WTC11 (cell line): Measurements from ENCODE around the gene CCM2. TPM values are rescaled to one million over a fixed set of nuclear protein-coding genes. Genes with fewer than 3 reads are reported as not detected.

Source experiments
- ATAC-seq: fragments of 200-7000 bp; cut with Tn5 transposase; 2 replicates; pipeline ENCODE4 v1.10.0; 2021; ENCODE audit warnings: mild to moderate bottlenecking, moderate library complexity
- CTCF ChIA-PET: fragments of 300-600 bp; sonication (Branson Sonifier 250); formaldehyde crosslinking; loops from one replicate; lab custom pipeline; 2021; ENCODE audit warnings: antibody characterized with exemption; lab: Charles Lee
- POLR2A ChIA-PET: fragments of 350-600 bp; sonication (Branson Sonifier 250); formaldehyde crosslinking; loops from one replicate; lab custom pipeline; 2021; ENCODE audit warnings: antibody characterized with exemption; lab: Charles Lee
- DNase-seq: peaks from one replicate; pipeline ENCODE4 v3.0.0; 2021; ENCODE audit warnings: low spot score
- H3K27ac Mint-ChIP-seq: 2 replicates; pipeline ENCODE4 v1.8.0; 2021; ENCODE audit warnings: mixed read lengths
- H3K27me3 Mint-ChIP-seq: 2 replicates; pipeline ENCODE4 v1.8.0; 2021; ENCODE audit warnings: low read depth, mild to moderate bottlenecking, moderate library complexity, mixed read lengths
- H3K36me3 Mint-ChIP-seq: 2 replicates; pipeline ENCODE4 v1.8.0; 2021; ENCODE audit warnings: mixed read lengths
- H3K4me1 Mint-ChIP-seq: 2 replicates; pipeline ENCODE4 v1.8.0; 2022; ENCODE audit warnings: mixed read lengths
- H3K4me3 Mint-ChIP-seq: 2 replicates; pipeline ENCODE4 v1.8.0; 2021; ENCODE audit warnings: mild to moderate bottlenecking, moderate library complexity, mixed read lengths
- H3K9me3 Mint-ChIP-seq: 2 replicates; pipeline ENCODE4 v1.8.0; 2021; ENCODE audit warnings: mixed read lengths
- CBFB ChIP-seq: sonication (generic); formaldehyde crosslinking; IDR thresholded peaks from 2 replicates; pipeline ENCODE4 v1.8.1; 2022; ENCODE audit warnings: mild to moderate bottlenecking, low read depth, missing genetic modification reagents
- EMX1 ChIP-seq: fragments of 250-450 bp; sonication (Bioruptor Pico); IDR thresholded peaks from 2 replicates; pipeline ENCODE4 v1.8.0; 2021; ENCODE audit warnings: mild to moderate bottlenecking
- ETV6 ChIP-seq: sonication (generic); formaldehyde crosslinking; IDR thresholded peaks from 2 replicates; pipeline ENCODE4 v1.8.1; 2022; ENCODE audit warnings: mild to moderate bottlenecking, missing genetic modification reagents
- FOXK1 ChIP-seq: sonication (generic); formaldehyde crosslinking; IDR thresholded peaks from 2 replicates; pipeline ENCODE4 v1.8.0; 2022; ENCODE audit warnings: mild to moderate bottlenecking, moderate library complexity, missing genetic modification reagents
- FOXP1 ChIP-seq: sonication (generic); formaldehyde crosslinking; IDR thresholded peaks from 2 replicates; pipeline ENCODE4 v1.8.0; 2022; ENCODE audit warnings: missing genetic modification reagents, mild to moderate bottlenecking, moderate library complexity, borderline replicate concordance
- GRHL2 ChIP-seq: fragments of 250-450 bp; sonication (Bioruptor Pico); IDR thresholded peaks from 2 replicates; pipeline ENCODE4 v1.8.0; 2022; ENCODE audit warnings: mild to moderate bottlenecking, moderate library complexity; ENCODE audit not compliant: insufficient replicate concordance, severe bottlenecking
- JAZF1 ChIP-seq: fragments of 250-450 bp; sonication (Bioruptor Pico); IDR thresholded peaks from 2 replicates; pipeline ENCODE4 v1.9.0; 2021; ENCODE audit warnings: moderate library complexity, mild to moderate bottlenecking, inconsistent platforms
- MYBL2 ChIP-seq: sonication (generic); formaldehyde crosslinking; IDR thresholded peaks from 2 replicates; pipeline ENCODE4 v1.8.1; 2023; ENCODE audit warnings: mild to moderate bottlenecking, moderate library complexity, missing genetic modification reagents
- NFE2L1 ChIP-seq: sonication (generic); formaldehyde crosslinking; IDR thresholded peaks from 2 replicates; pipeline ENCODE4 v1.8.1; 2023; ENCODE audit warnings: missing genetic modification reagents
- SMAD3 ChIP-seq: sonication (generic); formaldehyde crosslinking; IDR thresholded peaks from 2 replicates; pipeline ENCODE4 v1.8.0; 2022; ENCODE audit warnings: missing genetic modification reagents, mild to moderate bottlenecking, borderline replicate concordance
- SOX15 ChIP-seq: fragments of 250-450 bp; sonication (Bioruptor Pico); IDR thresholded peaks from 2 replicates; pipeline ENCODE4 v1.9.0; 2021; ENCODE audit warnings: mild to moderate bottlenecking
- ZNF232 ChIP-seq: sonication (generic); formaldehyde crosslinking; IDR thresholded peaks from 2 replicates; pipeline ENCODE4 v1.8.0; 2022; ENCODE audit warnings: mild to moderate bottlenecking, missing genetic modification reagents
- ZNF416 ChIP-seq: fragments of 250-450 bp; sonication (Bioruptor Pico); IDR thresholded peaks from 2 replicates; pipeline ENCODE4 v1.9.0; 2021; ENCODE audit warnings: mild to moderate bottlenecking, inconsistent platforms
- ZNF423 ChIP-seq: fragments of 250-450 bp; sonication (Bioruptor Pico); IDR thresholded peaks from 2 replicates; pipeline ENCODE4 v2.1.2; 2022; ENCODE audit warnings: mild to moderate bottlenecking, moderate library complexity
- total RNA-seq: library from RNA; stranded (reverse); gene quantifications from 3 replicates; pipeline ENCODE4 v1.2.3, GENCODE V29; 2021
- TF ChIP-seq, protein P1 (sequence below): sonication (generic); formaldehyde crosslinking; IDR thresholded peaks from 2 replicates; pipeline ENCODE4 v1.8.0; 2023; ENCODE audit warnings: missing genetic modification reagents, mild to moderate bottlenecking, borderline replicate concordance
- TF ChIP-seq, protein P2 (sequence below): sonication (generic); formaldehyde crosslinking; IDR thresholded peaks from 2 replicates; pipeline ENCODE4 v1.8.0; 2023; ENCODE audit warnings: missing genetic modification reagents
- TF ChIP-seq, protein P3 (sequence below): sonication (generic); formaldehyde crosslinking; IDR thresholded peaks from 2 replicates; pipeline ENCODE4 v1.8.1; 2022; ENCODE audit warnings: missing genetic modification reagents, borderline replicate concordance
- TF ChIP-seq, protein P4 (sequence below): sonication (generic); formaldehyde crosslinking; IDR thresholded peaks from 2 replicates; pipeline ENCODE4 v1.8.1; 2023; ENCODE audit warnings: mild to moderate bottlenecking, missing genetic modification reagents, moderate library complexity
- TF ChIP-seq, protein P5 (sequence below): sonication (generic); formaldehyde crosslinking; IDR thresholded peaks from 2 replicates; pipeline ENCODE4 v1.8.1; 2022; ENCODE audit warnings: mild to moderate bottlenecking, moderate library complexity, missing genetic modification reagents
- TF ChIP-seq, protein P6 (sequence below): sonication (generic); formaldehyde crosslinking; IDR thresholded peaks from 2 replicates; pipeline ENCODE4 v1.8.1; 2022; ENCODE audit warnings: mild to moderate bottlenecking, missing genetic modification reagents, moderate library complexity, borderline replicate concordance
- TF ChIP-seq, protein P7 (sequence below): sonication (generic); formaldehyde crosslinking; IDR thresholded peaks from 2 replicates; pipeline ENCODE4 v1.8.0; 2022; ENCODE audit warnings: mild to moderate bottlenecking, missing genetic modification reagents
- TF ChIP-seq, protein P8 (sequence below): sonication (generic); formaldehyde crosslinking; IDR thresholded peaks from 2 replicates; pipeline ENCODE4 v1.8.0; 2022; ENCODE audit warnings: mild to moderate bottlenecking, missing genetic modification reagents

CCM2 gene
- total RNA-seq, 1 experiment from 2014 or later = 32.7 TPM

DNA sequence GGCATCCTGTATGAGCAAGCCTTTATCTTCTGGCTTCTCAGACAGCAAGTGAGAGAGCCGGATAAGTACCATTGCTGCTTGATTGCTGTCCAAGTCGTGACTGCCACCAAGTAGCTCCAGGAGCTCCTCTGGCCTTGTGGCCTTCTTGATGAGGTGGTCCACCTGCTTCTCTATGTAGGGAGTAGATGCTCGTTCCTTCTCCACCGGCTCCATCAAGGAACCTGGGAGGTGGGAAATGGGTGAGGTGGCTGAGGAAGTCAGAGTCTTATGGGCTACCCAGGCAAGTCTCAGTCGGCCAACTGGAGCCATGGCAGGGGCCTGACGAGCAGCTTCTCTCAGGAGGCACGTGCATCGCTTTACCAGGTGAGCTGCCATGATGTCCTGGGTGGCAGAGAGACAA, 108.9 kb downstream of the CCM2 start (continued):
- TF ChIP-seq, protein P1, sequence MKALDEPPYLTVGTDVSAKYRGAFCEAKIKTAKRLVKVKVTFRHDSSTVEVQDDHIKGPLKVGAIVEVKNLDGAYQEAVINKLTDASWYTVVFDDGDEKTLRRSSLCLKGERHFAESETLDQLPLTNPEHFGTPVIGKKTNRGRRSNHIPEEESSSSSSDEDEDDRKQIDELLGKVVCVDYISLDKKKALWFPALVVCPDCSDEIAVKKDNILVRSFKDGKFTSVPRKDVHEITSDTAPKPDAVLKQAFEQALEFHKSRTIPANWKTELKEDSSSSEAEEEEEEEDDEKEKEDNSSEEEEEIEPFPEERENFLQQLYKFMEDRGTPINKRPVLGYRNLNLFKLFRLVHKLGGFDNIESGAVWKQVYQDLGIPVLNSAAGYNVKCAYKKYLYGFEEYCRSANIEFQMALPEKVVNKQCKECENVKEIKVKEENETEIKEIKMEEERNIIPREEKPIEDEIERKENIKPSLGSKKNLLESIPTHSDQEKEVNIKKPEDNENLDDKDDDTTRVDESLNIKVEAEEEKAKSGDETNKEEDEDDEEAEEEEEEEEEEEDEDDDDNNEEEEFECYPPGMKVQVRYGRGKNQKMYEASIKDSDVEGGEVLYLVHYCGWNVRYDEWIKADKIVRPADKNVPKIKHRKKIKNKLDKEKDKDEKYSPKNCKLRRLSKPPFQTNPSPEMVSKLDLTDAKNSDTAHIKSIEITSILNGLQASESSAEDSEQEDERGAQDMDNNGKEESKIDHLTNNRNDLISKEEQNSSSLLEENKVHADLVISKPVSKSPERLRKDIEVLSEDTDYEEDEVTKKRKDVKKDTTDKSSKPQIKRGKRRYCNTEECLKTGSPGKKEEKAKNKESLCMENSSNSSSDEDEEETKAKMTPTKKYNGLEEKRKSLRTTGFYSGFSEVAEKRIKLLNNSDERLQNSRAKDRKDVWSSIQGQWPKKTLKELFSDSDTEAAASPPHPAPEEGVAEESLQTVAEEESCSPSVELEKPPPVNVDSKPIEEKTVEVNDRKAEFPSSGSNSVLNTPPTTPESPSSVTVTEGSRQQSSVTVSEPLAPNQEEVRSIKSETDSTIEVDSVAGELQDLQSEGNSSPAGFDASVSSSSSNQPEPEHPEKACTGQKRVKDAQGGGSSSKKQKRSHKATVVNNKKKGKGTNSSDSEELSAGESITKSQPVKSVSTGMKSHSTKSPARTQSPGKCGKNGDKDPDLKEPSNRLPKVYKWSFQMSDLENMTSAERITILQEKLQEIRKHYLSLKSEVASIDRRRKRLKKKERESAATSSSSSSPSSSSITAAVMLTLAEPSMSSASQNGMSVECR = no peak
- TF ChIP-seq NFE2L1 (CRISPR knock-in tag) (no peak), CBFB (no peak), JAZF1 (CRISPR knock-in tag) (no peak)

DNA sequence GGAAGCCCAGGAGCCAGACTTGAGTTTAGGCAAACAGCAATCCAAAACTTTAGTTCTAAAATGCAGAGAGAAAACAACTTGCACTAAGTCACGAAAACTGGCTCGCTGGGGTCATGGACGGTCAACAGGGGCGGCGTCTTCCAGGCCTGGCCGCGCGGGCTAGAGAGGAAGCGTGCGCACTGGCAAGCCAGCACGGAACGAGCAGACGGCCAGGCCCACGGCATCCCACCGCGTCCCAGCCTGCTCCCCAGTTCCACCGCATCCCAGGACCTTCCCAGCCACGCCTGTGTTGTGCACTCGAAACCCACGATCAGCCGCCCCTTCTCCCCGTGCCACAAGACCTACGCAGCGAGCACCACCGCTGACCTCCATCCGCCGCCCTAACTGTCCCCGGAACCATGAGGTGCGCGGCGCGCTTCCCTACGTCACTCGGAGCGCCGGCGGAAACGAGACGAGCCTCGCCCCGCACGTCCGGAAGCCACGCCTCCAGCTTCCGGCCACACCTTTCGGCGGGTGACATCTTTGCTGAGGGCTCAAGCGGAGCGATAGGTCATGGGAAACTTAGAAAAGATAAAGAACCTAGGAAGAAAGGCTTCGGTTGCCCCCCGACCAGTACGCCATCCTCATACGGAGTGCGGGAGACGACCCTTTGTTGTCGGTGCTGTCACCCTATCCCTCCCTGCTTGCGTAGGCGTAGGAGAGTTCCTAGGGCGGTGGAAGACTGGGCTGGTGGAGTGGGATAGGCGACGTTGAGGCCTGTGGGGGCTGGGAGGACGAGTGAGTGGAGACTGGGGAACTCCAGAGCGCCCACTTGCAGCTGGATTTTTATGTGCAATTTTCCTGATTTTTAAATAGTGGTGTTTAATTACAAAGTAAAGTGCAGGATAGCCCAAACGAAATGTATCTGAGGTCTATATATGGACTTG, 111.6 kb downstream of the CCM2 start, which contains the start of gene TBRG4:
Gene TBRG4 (minus strand): TSS at position 400 of the 926 bp plus-strand sequence. CDS start 2,460 bp downstream, outside the sequence.
- peak; percentile 94 for ATAC-seq
- POLR2A ChIA-PET = interaction anchor here (0.5 to 2.2 kb wide), 8 partner anchors 10 to 226 kb away, joined by 3 to 7 read pairs (median 5); partner anchors contain the start of genes NACAD and PURB
- peaks cover 22% of the 10 kb centered on the region for H3K36me3 Mint-ChIP-seq
- H3K27me3 Mint-ChIP-seq = peaks cover 14% of the 10 kb centered on the region
- H3K9me3 Mint-ChIP-seq = no peaks in the 10 kb centered on the region
- peaks cover 12% of the 10 kb centered on the region for H3K4me1 Mint-ChIP-seq
- H3K27ac Mint-ChIP-seq = peak within 1 kb of the TSS; percentile 99
- CTCF ChIA-PET = interaction anchor here (0.9 to 2.0 kb wide), 9 partner anchors 12 to 263 kb away, joined by 3 to 15 read pairs (median 3); no protein-coding TSS in a partner anchor
- DNase-seq = peak; percentile 93
- peak within 1 kb of the TSS; percentile 99 for H3K4me3 Mint-ChIP-seq
- TF ChIP-seq, protein P2, sequence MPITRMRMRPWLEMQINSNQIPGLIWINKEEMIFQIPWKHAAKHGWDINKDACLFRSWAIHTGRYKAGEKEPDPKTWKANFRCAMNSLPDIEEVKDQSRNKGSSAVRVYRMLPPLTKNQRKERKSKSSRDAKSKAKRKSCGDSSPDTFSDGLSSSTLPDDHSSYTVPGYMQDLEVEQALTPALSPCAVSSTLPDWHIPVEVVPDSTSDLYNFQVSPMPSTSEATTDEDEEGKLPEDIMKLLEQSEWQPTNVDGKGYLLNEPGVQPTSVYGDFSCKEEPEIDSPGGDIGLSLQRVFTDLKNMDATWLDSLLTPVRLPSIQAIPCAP (CRISPR knock-in tag) = 0 out of 2 replicates have a peak, but pooled peaks have one; percentile 52
- peak; percentile 98 for TF ChIP-seq FOXK1
- TF ChIP-seq, protein P3, sequence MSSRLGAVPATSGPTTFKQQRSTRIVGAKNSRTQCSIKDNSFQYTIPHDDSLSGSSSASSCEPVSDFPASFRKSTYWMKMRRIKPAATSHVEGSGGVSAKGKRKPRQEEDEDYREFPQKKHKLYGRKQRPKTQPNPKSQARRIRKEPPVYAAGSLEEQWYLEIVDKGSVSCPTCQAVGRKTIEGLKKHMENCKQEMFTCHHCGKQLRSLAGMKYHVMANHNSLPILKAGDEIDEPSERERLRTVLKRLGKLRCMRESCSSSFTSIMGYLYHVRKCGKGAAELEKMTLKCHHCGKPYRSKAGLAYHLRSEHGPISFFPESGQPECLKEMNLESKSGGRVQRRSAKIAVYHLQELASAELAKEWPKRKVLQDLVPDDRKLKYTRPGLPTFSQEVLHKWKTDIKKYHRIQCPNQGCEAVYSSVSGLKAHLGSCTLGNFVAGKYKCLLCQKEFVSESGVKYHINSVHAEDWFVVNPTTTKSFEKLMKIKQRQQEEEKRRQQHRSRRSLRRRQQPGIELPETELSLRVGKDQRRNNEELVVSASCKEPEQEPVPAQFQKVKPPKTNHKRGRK = no peak
- TF ChIP-seq, protein P4, sequence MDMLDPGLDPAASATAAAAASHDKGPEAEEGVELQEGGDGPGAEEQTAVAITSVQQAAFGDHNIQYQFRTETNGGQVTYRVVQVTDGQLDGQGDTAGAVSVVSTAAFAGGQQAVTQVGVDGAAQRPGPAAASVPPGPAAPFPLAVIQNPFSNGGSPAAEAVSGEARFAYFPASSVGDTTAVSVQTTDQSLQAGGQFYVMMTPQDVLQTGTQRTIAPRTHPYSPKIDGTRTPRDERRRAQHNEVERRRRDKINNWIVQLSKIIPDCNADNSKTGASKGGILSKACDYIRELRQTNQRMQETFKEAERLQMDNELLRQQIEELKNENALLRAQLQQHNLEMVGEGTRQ (CRISPR knock-in tag) = peak; percentile 52
- TF ChIP-seq EMX1 = peak; percentile 25; the same call in 1 of the 2 replicates
- TF ChIP-seq, protein P5, sequence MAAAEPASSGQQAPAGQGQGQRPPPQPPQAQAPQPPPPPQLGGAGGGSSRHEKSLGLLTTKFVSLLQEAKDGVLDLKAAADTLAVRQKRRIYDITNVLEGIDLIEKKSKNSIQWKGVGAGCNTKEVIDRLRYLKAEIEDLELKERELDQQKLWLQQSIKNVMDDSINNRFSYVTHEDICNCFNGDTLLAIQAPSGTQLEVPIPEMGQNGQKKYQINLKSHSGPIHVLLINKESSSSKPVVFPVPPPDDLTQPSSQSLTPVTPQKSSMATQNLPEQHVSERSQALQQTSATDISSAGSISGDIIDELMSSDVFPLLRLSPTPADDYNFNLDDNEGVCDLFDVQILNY (CRISPR knock-in tag) = peak; percentile 77; the same call in 1 of the 2 replicates
- no peak for TF ChIP-seq ZNF423
- no peak for TF ChIP-seq SOX15
- peak; percentile 93 for TF ChIP-seq ETV6 (CRISPR knock-in tag)
- TF ChIP-seq, protein P6, sequence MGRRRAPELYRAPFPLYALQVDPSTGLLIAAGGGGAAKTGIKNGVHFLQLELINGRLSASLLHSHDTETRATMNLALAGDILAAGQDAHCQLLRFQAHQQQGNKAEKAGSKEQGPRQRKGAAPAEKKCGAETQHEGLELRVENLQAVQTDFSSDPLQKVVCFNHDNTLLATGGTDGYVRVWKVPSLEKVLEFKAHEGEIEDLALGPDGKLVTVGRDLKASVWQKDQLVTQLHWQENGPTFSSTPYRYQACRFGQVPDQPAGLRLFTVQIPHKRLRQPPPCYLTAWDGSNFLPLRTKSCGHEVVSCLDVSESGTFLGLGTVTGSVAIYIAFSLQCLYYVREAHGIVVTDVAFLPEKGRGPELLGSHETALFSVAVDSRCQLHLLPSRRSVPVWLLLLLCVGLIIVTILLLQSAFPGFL (CRISPR knock-in tag) = no peak
- TF ChIP-seq ZNF416 (CRISPR knock-in tag) = peak; percentile 88; the same call in 1 of the 2 replicates
- peak; percentile 86 for TF ChIP-seq ZNF232 (CRISPR knock-in tag)
- TF ChIP-seq GRHL2 (CRISPR knock-in tag) = no peak
- TF ChIP-seq, protein P7, sequence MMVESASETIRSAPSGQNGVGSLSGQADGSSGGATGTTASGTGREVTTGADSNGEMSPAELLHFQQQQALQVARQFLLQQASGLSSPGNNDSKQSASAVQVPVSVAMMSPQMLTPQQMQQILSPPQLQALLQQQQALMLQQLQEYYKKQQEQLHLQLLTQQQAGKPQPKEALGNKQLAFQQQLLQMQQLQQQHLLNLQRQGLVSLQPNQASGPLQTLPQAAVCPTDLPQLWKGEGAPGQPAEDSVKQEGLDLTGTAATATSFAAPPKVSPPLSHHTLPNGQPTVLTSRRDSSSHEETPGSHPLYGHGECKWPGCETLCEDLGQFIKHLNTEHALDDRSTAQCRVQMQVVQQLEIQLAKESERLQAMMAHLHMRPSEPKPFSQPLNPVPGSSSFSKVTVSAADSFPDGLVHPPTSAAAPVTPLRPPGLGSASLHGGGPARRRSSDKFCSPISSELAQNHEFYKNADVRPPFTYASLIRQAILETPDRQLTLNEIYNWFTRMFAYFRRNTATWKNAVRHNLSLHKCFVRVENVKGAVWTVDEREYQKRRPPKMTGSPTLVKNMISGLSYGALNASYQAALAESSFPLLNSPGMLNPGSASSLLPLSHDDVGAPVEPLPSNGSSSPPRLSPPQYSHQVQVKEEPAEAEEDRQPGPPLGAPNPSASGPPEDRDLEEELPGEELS = peak; percentile 94
- TF ChIP-seq SMAD3 (CRISPR knock-in tag) = peak; percentile 85
- TF ChIP-seq, protein P8, sequence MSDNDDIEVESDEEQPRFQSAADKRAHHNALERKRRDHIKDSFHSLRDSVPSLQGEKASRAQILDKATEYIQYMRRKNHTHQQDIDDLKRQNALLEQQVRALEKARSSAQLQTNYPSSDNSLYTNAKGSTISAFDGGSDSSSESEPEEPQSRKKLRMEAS (CRISPR knock-in tag) = peak; percentile 99
- peak; percentile 74; the same call in 1 of the 2 replicates for TF ChIP-seq FOXP1 (CRISPR knock-in tag)
- TF ChIP-seq MYBL2 (CRISPR knock-in tag) = peak; percentile 82; the same call in 1 of the 2 replicates
